ENCODE results near the gene SCUBE3.

Gene SCUBE3

GRCh38 chr6:35288834-35289233 lies 75.1 kb downstream of the SCUBE3 start:
- no peak for ATAC-seq
- TF ChIP-seq PATZ1 (CRISPR knock-in tag; IDR thresholded peaks at IDR 0.05; ENCODE audit: borderline replicate concordance) (no peak), GLIS3 (CRISPR knock-in tag; IDR thresholded peaks at IDR 0.05) (no peak), BACH2 (CRISPR knock-in tag; IDR thresholded peaks at IDR 0.05; ENCODE audit: borderline replicate concordance) (no peak), TCF4 (CRISPR knock-in tag; IDR thresholded peaks at IDR 0.05; ENCODE audit: borderline replicate concordance) (no peak), SNAI2 (CRISPR knock-in tag; IDR thresholded peaks at IDR 0.05) (no peak), ZFP30 (CRISPR knock-in tag; IDR thresholded peaks at IDR 0.05) (no peak), OSR1 (CRISPR knock-in tag; IDR thresholded peaks at IDR 0.05) (no peak), RARB (CRISPR knock-in tag; IDR thresholded peaks at IDR 0.05) (no peak)

DNA sequence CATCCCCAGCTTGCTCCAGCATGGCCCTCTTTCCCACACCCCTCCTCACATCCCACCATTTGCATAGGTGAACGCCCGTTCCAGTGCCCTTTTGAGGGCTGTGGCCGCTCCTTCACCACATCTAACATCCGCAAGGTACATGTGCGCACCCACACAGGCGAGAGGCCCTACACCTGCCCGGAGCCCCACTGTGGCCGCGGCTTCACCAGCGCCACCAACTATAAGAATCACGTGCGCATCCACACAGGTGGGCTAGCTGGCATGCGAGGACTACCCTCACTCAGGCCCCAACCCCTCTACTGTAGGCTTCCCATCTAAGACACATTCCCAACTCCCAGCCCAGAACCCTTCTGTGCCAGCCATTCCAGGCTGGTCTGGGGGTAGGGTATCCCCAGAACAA lies 77.7 kb downstream of the SCUBE3 start:
- TF ChIP-seq PATZ1 (CRISPR knock-in tag; IDR thresholded peaks at IDR 0.05; ENCODE audit: borderline replicate concordance), result no peak
- TF ChIP-seq RARB (CRISPR knock-in tag; IDR thresholded peaks at IDR 0.05), result no peak
- TF ChIP-seq ZC3H10 (CRISPR knock-in tag; IDR thresholded peaks at IDR 0.05), result no peak
- TF ChIP-seq CSDC2 (CRISPR knock-in tag; IDR thresholded peaks at IDR 0.05), result no peak
- TF ChIP-seq OSR1 (CRISPR knock-in tag; IDR thresholded peaks at IDR 0.05), result no peak
- TF ChIP-seq PPARA (CRISPR knock-in tag; IDR thresholded peaks at IDR 0.05; ENCODE audit: borderline replicate concordance), result no peak
- TF ChIP-seq ARNTL (CRISPR knock-in tag; IDR thresholded peaks at IDR 0.05; ENCODE audit: borderline replicate concordance, low read depth), result no peak
- TF ChIP-seq, protein P1, sequence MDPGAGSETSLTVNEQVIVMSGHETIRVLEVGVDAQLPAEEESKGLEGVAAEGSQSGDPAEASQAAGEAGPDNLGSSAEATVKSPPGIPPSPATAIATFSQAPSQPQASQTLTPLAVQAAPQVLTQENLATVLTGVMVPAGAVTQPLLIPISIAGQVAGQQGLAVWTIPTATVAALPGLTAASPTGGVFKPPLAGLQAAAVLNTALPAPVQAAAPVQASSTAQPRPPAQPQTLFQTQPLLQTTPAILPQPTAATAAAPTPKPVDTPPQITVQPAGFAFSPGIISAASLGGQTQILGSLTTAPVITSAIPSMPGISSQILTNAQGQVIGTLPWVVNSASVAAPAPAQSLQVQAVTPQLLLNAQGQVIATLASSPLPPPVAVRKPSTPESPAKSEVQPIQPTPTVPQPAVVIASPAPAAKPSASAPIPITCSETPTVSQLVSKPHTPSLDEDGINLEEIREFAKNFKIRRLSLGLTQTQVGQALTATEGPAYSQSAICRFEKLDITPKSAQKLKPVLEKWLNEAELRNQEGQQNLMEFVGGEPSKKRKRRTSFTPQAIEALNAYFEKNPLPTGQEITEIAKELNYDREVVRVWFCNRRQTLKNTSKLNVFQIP (CRISPR knock-in tag; IDR thresholded peaks at IDR 0.05; ENCODE audit: borderline replicate concordance, low read depth), result no peak
- TF ChIP-seq ZNF565 (CRISPR knock-in tag; conservative IDR thresholded peaks at IDR 0.05; ENCODE audit: low read depth), result no peak
- TF ChIP-seq, protein P2, sequence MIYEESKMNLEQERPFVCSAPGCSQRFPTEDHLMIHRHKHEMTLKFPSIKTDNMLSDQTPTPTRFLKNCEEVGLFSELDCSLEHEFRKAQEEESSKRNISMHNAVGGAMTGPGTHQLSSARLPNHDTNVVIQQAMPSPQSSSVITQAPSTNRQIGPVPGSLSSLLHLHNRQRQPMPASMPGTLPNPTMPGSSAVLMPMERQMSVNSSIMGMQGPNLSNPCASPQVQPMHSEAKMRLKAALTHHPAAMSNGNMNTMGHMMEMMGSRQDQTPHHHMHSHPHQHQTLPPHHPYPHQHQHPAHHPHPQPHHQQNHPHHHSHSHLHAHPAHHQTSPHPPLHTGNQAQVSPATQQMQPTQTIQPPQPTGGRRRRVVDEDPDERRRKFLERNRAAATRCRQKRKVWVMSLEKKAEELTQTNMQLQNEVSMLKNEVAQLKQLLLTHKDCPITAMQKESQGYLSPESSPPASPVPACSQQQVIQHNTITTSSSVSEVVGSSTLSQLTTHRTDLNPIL (CRISPR knock-in tag; IDR thresholded peaks at IDR 0.05; ENCODE audit: low read depth), result no peak
- TF ChIP-seq BACH2 (CRISPR knock-in tag; IDR thresholded peaks at IDR 0.05; ENCODE audit: borderline replicate concordance), result no peak
- no peak for TF ChIP-seq GLIS3 (CRISPR knock-in tag; IDR thresholded peaks at IDR 0.05)
- TF ChIP-seq TOX (CRISPR knock-in tag; IDR thresholded peaks at IDR 0.05; ENCODE audit: borderline replicate concordance), result no peak
- no peak for TF ChIP-seq ESRRG (CRISPR knock-in tag; IDR thresholded peaks at IDR 0.05)
- no peak for TF ChIP-seq ISL1 (CRISPR knock-in tag; IDR thresholded peaks at IDR 0.05)
- no peak for TF ChIP-seq TSHZ2 (CRISPR knock-in tag; IDR thresholded peaks at IDR 0.05)
- TF ChIP-seq ZFP3 (CRISPR knock-in tag; IDR thresholded peaks at IDR 0.05), result no peak
- no peak for TF ChIP-seq ZFP30 (CRISPR knock-in tag; IDR thresholded peaks at IDR 0.05)
- no peak for TF ChIP-seq ZNF8 (CRISPR knock-in tag; IDR thresholded peaks at IDR 0.05)
- TF ChIP-seq ZNF70 (CRISPR knock-in tag; IDR thresholded peaks at IDR 0.05), result no peak

DNA sequence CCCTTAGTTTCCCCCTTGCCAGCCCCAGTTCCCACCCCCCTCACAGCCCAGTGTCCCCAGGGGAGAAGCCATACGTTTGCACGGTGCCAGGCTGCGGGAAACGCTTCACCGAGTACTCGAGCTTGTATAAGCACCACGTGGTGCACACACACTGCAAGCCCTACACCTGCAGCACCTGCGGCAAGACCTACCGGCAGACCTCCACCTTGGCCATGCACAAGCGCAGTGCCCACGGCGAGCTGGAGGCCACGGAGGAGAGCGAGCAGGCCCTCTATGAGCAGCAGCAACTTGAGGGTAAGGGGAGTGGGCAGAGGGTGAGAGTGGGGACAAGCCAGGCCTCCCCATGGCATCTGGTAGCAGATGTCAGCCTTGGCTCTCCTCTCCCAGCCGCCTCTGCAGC lies 78.7 kb downstream of the SCUBE3 start:
- no peak for ATAC-seq
- TF ChIP-seq ZC3H10 (CRISPR knock-in tag; IDR thresholded peaks at IDR 0.05) (no peak), BACH2 (CRISPR knock-in tag; IDR thresholded peaks at IDR 0.05; ENCODE audit: borderline replicate concordance) (no peak), PPARA (CRISPR knock-in tag; IDR thresholded peaks at IDR 0.05; ENCODE audit: borderline replicate concordance) (no peak), ISL1 (CRISPR knock-in tag; IDR thresholded peaks at IDR 0.05) (no peak), TCF4 (CRISPR knock-in tag; IDR thresholded peaks at IDR 0.05; ENCODE audit: borderline replicate concordance) (no peak), ZNF70 (CRISPR knock-in tag; IDR thresholded peaks at IDR 0.05) (no peak), OSR1 (CRISPR knock-in tag; IDR thresholded peaks at IDR 0.05) (no peak)
- TF ChIP-seq, protein P3, sequence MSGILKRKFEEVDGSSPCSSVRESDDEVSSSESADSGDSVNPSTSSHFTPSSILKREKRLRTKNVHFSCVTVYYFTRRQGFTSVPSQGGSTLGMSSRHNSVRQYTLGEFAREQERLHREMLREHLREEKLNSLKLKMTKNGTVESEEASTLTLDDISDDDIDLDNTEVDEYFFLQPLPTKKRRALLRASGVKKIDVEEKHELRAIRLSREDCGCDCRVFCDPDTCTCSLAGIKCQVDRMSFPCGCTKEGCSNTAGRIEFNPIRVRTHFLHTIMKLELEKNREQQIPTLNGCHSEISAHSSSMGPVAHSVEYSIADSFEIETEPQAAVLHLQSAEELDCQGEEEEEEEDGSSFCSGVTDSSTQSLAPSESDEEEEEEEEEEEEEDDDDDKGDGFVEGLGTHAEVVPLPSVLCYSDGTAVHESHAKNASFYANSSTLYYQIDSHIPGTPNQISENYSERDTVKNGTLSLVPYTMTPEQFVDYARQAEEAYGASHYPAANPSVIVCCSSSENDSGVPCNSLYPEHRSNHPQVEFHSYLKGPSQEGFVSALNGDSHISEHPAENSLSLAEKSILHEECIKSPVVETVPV (CRISPR knock-in tag; IDR thresholded peaks at IDR 0.05), result no peak
- TF ChIP-seq, protein P2 (CRISPR knock-in tag; IDR thresholded peaks at IDR 0.05; ENCODE audit: low read depth), result no peak

More for the DNA sequence above, 77.7 kb downstream of the SCUBE3 start:
- no peak for ATAC-seq

Data from SK-N-SH treated with all-trans-retinoic acid at 6 μM for 48 hours (cell line).